ENCODE results near the gene DNM1L. TPM values are rescaled to one million over a fixed set of nuclear protein-coding genes. Genes with fewer than 3 reads are reported as not detected.

DNM1L gene
- total and polyA plus RNA-seq, 2 of the 4 experiments (the other 2 are of a cell fraction): 44.8 to 70.1 TPM

GRCh38 chr12:32734952-32735351 lies 55.9 kb downstream of the DNM1L start:
- no TSS peak for BruUV-seq (replicated peaks)
- Histone ChIP-seq H3K4ac (ENCODE audit: low read depth, low read length) (no peak overlapping the region), H3K14ac (replicated peaks; ENCODE audit: low read depth, low read length) (no peak overlapping the region), H2BK120ac (ENCODE audit: low read depth, low read length) (no peak overlapping the region), H2AFZ (replicated peaks; ENCODE audit: low read length, poor library complexity) (no peak overlapping the region), H3K27ac (ENCODE audit: insufficient read depth, low read length) (no peak overlapping the region), H4K5ac (ENCODE audit: low read depth, low read length) (no peak overlapping the region), H2AK5ac (ENCODE audit: low read depth, low read length) (no peak overlapping the region), H4K8ac (ENCODE audit: low read depth in 2 of 2, low read length in 2 of 2) (no peak overlapping the region), H3K23ac (ENCODE audit: low read depth, low read length) (no peak overlapping the region), H3K27me3 (ENCODE audit: control insufficient read depth, insufficient read depth, low read length) (no peaks in the 10 kb centered on the region), H3K9me3 (ENCODE audit: control insufficient read depth, insufficient read depth, low read length) (no peaks in the 10 kb centered on the region), H3K4me3 (ENCODE audit: insufficient read depth, low read depth, low read length) (no peak overlapping the region), H3K4me1 (ENCODE audit: control insufficient read depth, insufficient read depth, low read length) (no peaks in the 10 kb centered on the region), H3K9ac (ENCODE audit: low read depth, low read length) (no peak overlapping the region), H3K36me3 (ENCODE audit: control insufficient read depth, insufficient read depth, low read length) (peaks cover 15% of the 10 kb centered on the region), H3K56ac (ENCODE audit: extremely low read depth, insufficient read depth, low read length) (no peak overlapping the region), H4K91ac (ENCODE audit: insufficient read depth, low read depth, low read length) (no peak overlapping the region), H2BK20ac (ENCODE audit: low read depth, low read length) (no peak overlapping the region), H4K20me1 (ENCODE audit: insufficient read depth, low read length) (no peaks in the 10 kb centered on the region), H2BK5ac (ENCODE audit: low read depth, low read length, poor library complexity, severe bottlenecking) (no peak overlapping the region), H2BK15ac (ENCODE audit: low read depth, low read length) (no peak overlapping the region), H3K9me1 (ENCODE audit: insufficient read depth, low read length) (no peaks in the 10 kb centered on the region), H3K79me1 (ENCODE audit: low read depth in 1 of 2, low read length in 2 of 2) (peaks cover 3 to 10% of the 10 kb centered on the region in 2 experiments; a peak in 3 of 4 replicates), H2AK9ac (replicated peaks; ENCODE audit: low read depth, low read length, poor library complexity) (no peak overlapping the region), H3K18ac (ENCODE audit: low read depth, low read length) (no peak overlapping the region), H3K4me2 (ENCODE audit: low read depth, low read length) (no peak overlapping the region)
- ATAC-seq (ENCODE audit: low read depth) (no peak), DNase-seq (no peak)
- in situ Hi-C loops (cut with MboI; ENCODE audit: low sequenced_read_pairs): no loop called here
- ChIA-PET POLR2A (ENCODE audit: unreplicated experiment) (no interaction called here), CTCF (interaction anchor here (1.4 kb wide), 1 partner anchor 20 kb away, joined by 3 read pairs; the partner anchor contains the start of gene YARS2)
- intact Hi-C loops (cut with micrococcal nuclease): loop anchor here (5.0 kb wide), 2 partner anchors 33 to 278 kb away; no protein-coding TSS in a partner anchor
- WGBS, 2 experiments (ENCODE audit: extremely low coverage in 2 of 2, insufficient read length in 1 of 2): no CpG with 5 or more reads among the region's 1 CpG
- dilution Hi-C loops (cut with HindIII; ENCODE audit: low sequenced_read_pairs, unreplicated experiment): no loop called here
- TF ChIP-seq MAFK (IDR thresholded peaks at IDR 0.05; ENCODE audit: low read depth, low read length): no peak
- no peak for TF ChIP-seq MXI1 (IDR thresholded peaks at IDR 0.05; ENCODE audit: borderline replicate concordance, low read depth, low read length)
- no peak for TF ChIP-seq USF2 (IDR thresholded peaks at IDR 0.05; ENCODE audit: low read depth, low read length)
- TF ChIP-seq CEBPB (IDR thresholded peaks at IDR 0.05; ENCODE audit: low read depth, low read length): no peak
- TF ChIP-seq FOS (IDR thresholded peaks at IDR 0.05; ENCODE audit: low read depth, low read length): no peak
- TF ChIP-seq SMC3 (IDR thresholded peaks at IDR 0.05; ENCODE audit: low read depth, low read length): no peak
- TF ChIP-seq CHD1 (IDR thresholded peaks at IDR 0.05; ENCODE audit: low read depth, low read length): no peak
- TF ChIP-seq ELK1 (IDR thresholded peaks at IDR 0.05; ENCODE audit: borderline replicate concordance, low read depth, low read length): no peak
- no peak for TF ChIP-seq POLR2A (IDR thresholded peaks at IDR 0.05; ENCODE audit: low read depth, low read length)
- TF ChIP-seq MAZ (IDR thresholded peaks at IDR 0.05; ENCODE audit: borderline replicate concordance, low read depth, low read length): no peak
- TF ChIP-seq BHLHE40 (IDR thresholded peaks at IDR 0.05; ENCODE audit: low read depth, low read length): no peak
- TF ChIP-seq CTCF (conservative IDR thresholded peaks at IDR 0.05; ENCODE audit: low read depth, low read length): no peak
- TF ChIP-seq RFX5 (IDR thresholded peaks at IDR 0.05; ENCODE audit: low read depth, low read length): no peak
- no peak for TF ChIP-seq RAD21 (IDR thresholded peaks at IDR 0.05; ENCODE audit: low read length)
- no peak for TF ChIP-seq NFE2L2 (IDR thresholded peaks at IDR 0.05; ENCODE audit: low read depth, low read length)
- TF ChIP-seq RCOR1 (IDR thresholded peaks at IDR 0.05; ENCODE audit: insufficient replicate concordance, low read length): no peak
